Natural killer cell (primary cell): ENCODE data around the gene GLIS2. TPM values are rescaled to one million over a fixed set of nuclear protein-coding genes. Genes with fewer than 3 reads are reported as not detected.
A peak's percentile ranks its signal among the peaks of the same experiment; 100 is the strongest.

Experiments
- ATAC-seq, 3 donors: fragments of 150-1000 bp in 2 of 3; fragments of 200-7000 bp in 1 of 3; cut with Tn5 transposase; 1 replicate in 1 of 3; 2 replicates in 2 of 3; pipeline ENCODE4 v1.10.0; 2021; ENCODE audit warnings: mild to moderate bottlenecking in 2 of 3, moderate library complexity in 2 of 3
- DNase-seq, 2 donors: peaks; one replicate each; pipeline versions ENCODE4 v3.0.0 to v3.0.0-alpha.2; 2013 to 2021; ENCODE audit warnings: mixed read lengths in 1 of 2
- H3K27ac ChIP-seq: one replicate; pipeline ENCODE4 v1.5.1; 2013; ENCODE audit warnings: mild to moderate bottlenecking, low read length
- H3K27me3 ChIP-seq: one replicate; pipeline ENCODE4 v1.6.1; 2013; ENCODE audit warnings: low read length; ENCODE audit not compliant: control insufficient read depth, insufficient read depth
- H3K36me3 ChIP-seq: one replicate; pipeline ENCODE4 v1.6.1; 2013; ENCODE audit warnings: low read length; ENCODE audit not compliant: control insufficient read depth, insufficient read depth
- H3K4me1 ChIP-seq: one replicate; pipeline ENCODE4 v1.6.1; 2013; ENCODE audit warnings: low read length; ENCODE audit not compliant: control insufficient read depth, insufficient read depth
- H3K4me3 ChIP-seq: one replicate; pipeline ENCODE4 v1.5.1; 2013; ENCODE audit warnings: low read length
- H3K9me3 ChIP-seq: one replicate; pipeline ENCODE4 v1.6.1; 2013; ENCODE audit warnings: low read length; ENCODE audit not compliant: control insufficient read depth, insufficient read depth
- H3K27ac Mint-ChIP-seq, 2 donors: one replicate each; pipeline ENCODE4 v1.8.0; 2022; ENCODE audit warnings: mild to moderate bottlenecking in 2 of 2, mixed read lengths in 2 of 2, moderate library complexity in 1 of 2
- H3K27me3 Mint-ChIP-seq, 2 donors: one replicate each; pipeline ENCODE4 v1.8.0; 2022; ENCODE audit warnings: low read depth in 2 of 2, mixed read lengths in 2 of 2
- H3K36me3 Mint-ChIP-seq: one replicate; pipeline ENCODE4 v1.8.0; 2022; ENCODE audit warnings: mixed read lengths
- H3K4me1 Mint-ChIP-seq, 2 donors: one replicate each; pipeline ENCODE4 v1.8.0; 2022; ENCODE audit warnings: mixed read lengths in 2 of 2
- H3K4me3 Mint-ChIP-seq: one replicate; pipeline ENCODE4 v1.8.0; 2022; ENCODE audit warnings: mild to moderate bottlenecking, moderate library complexity, mixed read lengths
- H3K9me3 Mint-ChIP-seq, 2 donors: one replicate each; pipeline ENCODE4 v1.8.0; 2022; ENCODE audit warnings: mixed read lengths in 2 of 2
- CTCF ChIP-seq: fragments of 200-600 bp; IDR thresholded peaks from one replicate; pipeline ENCODE4 v1.8.0; 2022; ENCODE audit warnings: antibody characterized with exemption
- WGBS: methylation state at CpG from one replicate; pipeline ENCODE4 v1.1.7; 2013; ENCODE audit warnings: missing lambda C conversion rate; ENCODE audit not compliant: insufficient coverage; 5-methylcytosine and 5-hydroxymethylcytosine counted together
- intact Hi-C: fragments of 100-400 bp; cut with micrococcal nuclease; formaldehyde crosslinking; loops from one replicate; pipeline ENCODE4 v1.14.2; 2022
- total RNA-seq, 4 donors: library from RNA; stranded (reverse); fragments of 120-200 nt in 1 of 4; gene quantifications; one replicate each; pipeline versions ENCODE4 v1.2.3 to v1.2.4, GENCODE V29; 2013 to 2022

GLIS2 gene
- total RNA-seq, 3 donors from 2014 or later (not counting 1 experiment from before 2014, with no cell fraction given): 0.05 to 0.35 TPM; not detected in 1

- H3K4me3 ChIP-seq: no peak overlapping the region
- Mint-ChIP-seq H3K4me1 (peaks cover 0 to 9% of the 10 kb centered on the region in 2 donors), H3K27me3 (no peaks in the 10 kb centered on the region), H3K9me3 (no peaks in the 10 kb centered on the region), H3K36me3 (no peaks in the 10 kb centered on the region), H3K27ac (no peak overlapping the region), H3K4me3 (no peak overlapping the region)
- peaks cover 8% of the 10 kb centered on the region for H3K4me1 ChIP-seq
- no peak for TF ChIP-seq CTCF
- H3K27ac ChIP-seq: no peak overlapping the region
- WGBS: 97% methylated on average over 19 of the region's 19 CpGs
- peak in 1 of 2 donors; percentile 18 for DNase-seq
- no peak for ATAC-seq
- H3K27me3 ChIP-seq: no peaks in the 10 kb centered on the region
- peaks cover 64% of the 10 kb centered on the region for H3K36me3 ChIP-seq
- no peaks in the 10 kb centered on the region for H3K9me3 ChIP-seq
- intact Hi-C loops: loop anchor here (2.0 kb wide), 1 partner anchor 191 kb away; no protein-coding TSS in a partner anchor
Observed at GRCh38 chr16:4358236-4358635, 42.4 kb downstream of the GLIS2 start.

GRCh38 chr16:4358831-4359561 is 43.1 kb downstream of the GLIS2 start:
- DNase-seq (peak; percentile 67 to 80), ATAC-seq (peak; percentile 75 to 85 (median 77))
- 70% methylated on average over 18 of the region's 19 CpGs for WGBS
- H3K4me1 ChIP-seq: peaks cover 8% of the 10 kb centered on the region
- intact Hi-C loops: loop anchor here (1.0 to 2.0 kb wide), 2 partner anchors 43 to 190 kb away; no protein-coding TSS in a partner anchor
- no peaks in the 10 kb centered on the region for H3K27me3 ChIP-seq
- H3K4me1 Mint-ChIP-seq: peaks cover 0 to 7% of the 10 kb centered on the region in 2 donors
- no peaks in the 10 kb centered on the region for H3K27me3 Mint-ChIP-seq
- H3K36me3 Mint-ChIP-seq: no peaks in the 10 kb centered on the region
- H3K4me3 Mint-ChIP-seq: peak overlapping the region; percentile 13
- H3K36me3 ChIP-seq: peaks cover 63% of the 10 kb centered on the region
- no peak overlapping the region for H3K4me3 ChIP-seq
- no peaks in the 10 kb centered on the region for H3K9me3 ChIP-seq
- H3K27ac Mint-ChIP-seq: peak overlapping the region; percentile 50 to 61
- TF ChIP-seq CTCF: peak; percentile 83
- no peaks in the 10 kb centered on the region for H3K9me3 Mint-ChIP-seq
- no peak overlapping the region for H3K27ac ChIP-seq

GRCh38 chr16:4359914-4360313 is 44.0 kb downstream of the GLIS2 start:
- no peaks in the 10 kb centered on the region for H3K9me3 Mint-ChIP-seq
- WGBS: 97% methylated on average over 3 of the region's 3 CpGs
- Histone ChIP-seq H3K4me3 (no peak overlapping the region), H3K4me1 (peaks cover 15% of the 10 kb centered on the region), H3K27ac (no peak overlapping the region), H3K27me3 (no peaks in the 10 kb centered on the region), H3K9me3 (no peaks in the 10 kb centered on the region), H3K36me3 (peaks cover 70% of the 10 kb centered on the region)
- H3K4me1 Mint-ChIP-seq: peaks cover 0 to 9% of the 10 kb centered on the region in 2 donors
- H3K27ac Mint-ChIP-seq: no peak overlapping the region
- ATAC-seq (no peak), DNase-seq (no peak)
- intact Hi-C loops: loop anchor here (1.0 to 2.0 kb wide), 2 partner anchors 42 to 189 kb away; no protein-coding TSS in a partner anchor
- H3K4me3 Mint-ChIP-seq: no peak overlapping the region
- no peaks in the 10 kb centered on the region for H3K27me3 Mint-ChIP-seq
- TF ChIP-seq CTCF: no peak
- H3K36me3 Mint-ChIP-seq: no peaks in the 10 kb centered on the region
